ENCODE data around the gene ACHE.
"Not testable (repeated sequence)": the region's sequence is repeated elsewhere in the genome, so short reads cannot be mapped to it uniquely, and the experiment has no call there.

ACHE gene

DNA sequence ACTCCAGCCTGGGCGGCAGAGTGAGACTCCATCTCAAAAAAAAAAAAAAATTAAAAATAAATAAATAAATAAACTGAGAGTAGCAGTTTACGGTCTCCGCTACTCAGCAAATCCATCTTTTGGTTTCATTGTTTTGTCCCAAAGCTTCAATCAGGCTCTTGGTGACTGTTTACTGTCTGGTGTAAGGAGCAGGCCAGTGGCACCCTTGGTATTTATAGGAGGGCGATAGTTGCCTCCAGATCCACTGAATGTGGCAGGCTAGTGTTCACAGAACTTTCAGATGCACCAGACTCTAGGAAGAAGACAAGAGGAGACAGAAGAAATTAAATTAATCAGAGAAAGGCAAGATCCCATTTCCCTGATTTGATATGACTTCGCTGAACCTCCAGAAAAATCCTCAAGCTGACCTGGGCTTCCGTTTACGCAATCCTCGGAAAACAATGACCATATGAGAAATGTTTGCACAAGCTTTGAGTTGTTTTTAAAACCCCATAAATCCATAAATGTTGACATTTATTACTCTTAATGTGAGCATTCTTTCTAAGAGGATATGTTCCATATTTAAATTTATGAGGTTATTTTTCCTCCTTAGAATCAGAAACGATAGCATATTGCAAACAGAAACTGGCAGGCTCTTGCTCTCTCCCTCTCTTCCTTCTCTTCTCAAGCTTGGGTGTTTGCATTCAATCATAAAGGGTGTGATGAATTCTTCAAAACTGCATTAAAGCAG, 46.5 kb upstream of the ACHE start:
- Histone ChIP-seq H3K4me2 (ENCODE audit: insufficient read depth, low read length) (no peak overlapping the region), H3K4me3 (ENCODE audit: low read depth in 1 of 2, low read length in 2 of 2) (no peak overlapping the region), H2AFZ (ENCODE audit: low read depth, low read length) (no peak overlapping the region), H4K20me1 (ENCODE audit: insufficient read depth, low read length) (no peaks in the 10 kb centered on the region), H3K79me2 (ENCODE audit: insufficient read depth, low read length) (no peaks in the 10 kb centered on the region), H3K27ac (ENCODE audit: low read length) (no peak overlapping the region), H3K9ac (ENCODE audit: low read depth, low read length) (no peak overlapping the region), H3K27me3 (ENCODE audit: insufficient read depth, low read length, poor library complexity) (no peaks in the 10 kb centered on the region), H3K4me1 (ENCODE audit: insufficient read depth, low read length) (no peaks in the 10 kb centered on the region), H3K36me3 (ENCODE audit: insufficient read depth, low read length) (no peaks in the 10 kb centered on the region), H3K9me3 (ENCODE audit: insufficient read depth, low read length, severe bottlenecking) (no peaks in the 10 kb centered on the region)
- TF ChIP-seq, protein P1, sequence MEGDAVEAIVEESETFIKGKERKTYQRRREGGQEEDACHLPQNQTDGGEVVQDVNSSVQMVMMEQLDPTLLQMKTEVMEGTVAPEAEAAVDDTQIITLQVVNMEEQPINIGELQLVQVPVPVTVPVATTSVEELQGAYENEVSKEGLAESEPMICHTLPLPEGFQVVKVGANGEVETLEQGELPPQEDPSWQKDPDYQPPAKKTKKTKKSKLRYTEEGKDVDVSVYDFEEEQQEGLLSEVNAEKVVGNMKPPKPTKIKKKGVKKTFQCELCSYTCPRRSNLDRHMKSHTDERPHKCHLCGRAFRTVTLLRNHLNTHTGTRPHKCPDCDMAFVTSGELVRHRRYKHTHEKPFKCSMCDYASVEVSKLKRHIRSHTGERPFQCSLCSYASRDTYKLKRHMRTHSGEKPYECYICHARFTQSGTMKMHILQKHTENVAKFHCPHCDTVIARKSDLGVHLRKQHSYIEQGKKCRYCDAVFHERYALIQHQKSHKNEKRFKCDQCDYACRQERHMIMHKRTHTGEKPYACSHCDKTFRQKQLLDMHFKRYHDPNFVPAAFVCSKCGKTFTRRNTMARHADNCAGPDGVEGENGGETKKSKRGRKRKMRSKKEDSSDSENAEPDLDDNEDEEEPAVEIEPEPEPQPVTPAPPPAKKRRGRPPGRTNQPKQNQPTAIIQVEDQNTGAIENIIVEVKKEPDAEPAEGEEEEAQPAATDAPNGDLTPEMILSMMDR (IDR thresholded peaks at IDR 0.05; ENCODE audit: borderline replicate concordance, extremely low read depth, low read length, poor library complexity, severe bottlenecking), result no peak
- TF ChIP-seq EZH2 (IDR thresholded peaks at IDR 0.05; ENCODE audit: borderline replicate concordance, low read depth, low read length, severe bottlenecking), result no peak
- no peak for DNase-seq
- no peak for ATAC-seq (ENCODE audit: insufficient read depth, low read depth)

DNA sequence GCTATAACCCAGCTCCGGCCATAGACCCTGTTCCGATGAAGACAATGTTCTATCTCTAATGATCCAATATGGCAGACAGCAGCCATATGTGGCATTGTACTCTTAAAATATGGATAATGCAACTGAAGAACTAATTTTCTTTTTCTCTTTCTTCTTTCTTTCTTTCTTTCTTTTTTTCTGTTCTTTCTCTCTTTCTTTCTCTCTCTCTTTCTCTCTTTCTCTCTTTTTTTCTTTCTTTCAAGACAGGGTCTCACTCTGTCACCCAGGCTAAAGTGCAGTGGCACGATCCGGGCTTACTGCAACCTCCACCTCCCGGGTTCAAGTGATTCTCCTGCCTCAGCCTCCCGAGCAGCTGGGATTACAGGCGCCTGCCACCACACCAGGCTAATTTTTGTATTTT, 40.5 kb upstream of the ACHE start:
- DNase-seq; H3K9ac ChIP-seq (ENCODE audit: low read depth, low read length); H3K4me1 ChIP-seq (ENCODE audit: insufficient read depth, low read length); H2AFZ ChIP-seq (ENCODE audit: low read depth, low read length); H3K4me3 ChIP-seq (ENCODE audit: low read depth in 1 of 2, low read length in 2 of 2); H3K27ac ChIP-seq (ENCODE audit: low read length); ATAC-seq (ENCODE audit: insufficient read depth, low read depth); H3K36me3 ChIP-seq (ENCODE audit: insufficient read depth, low read length); H4K20me1 ChIP-seq (ENCODE audit: insufficient read depth, low read length); H3K9me3 ChIP-seq (ENCODE audit: insufficient read depth, low read length, severe bottlenecking); H3K4me2 ChIP-seq (ENCODE audit: insufficient read depth, low read length); H3K27me3 ChIP-seq (ENCODE audit: insufficient read depth, low read length, poor library complexity); H3K79me2 ChIP-seq (ENCODE audit: insufficient read depth, low read length): not testable (repeated sequence)

DNA sequence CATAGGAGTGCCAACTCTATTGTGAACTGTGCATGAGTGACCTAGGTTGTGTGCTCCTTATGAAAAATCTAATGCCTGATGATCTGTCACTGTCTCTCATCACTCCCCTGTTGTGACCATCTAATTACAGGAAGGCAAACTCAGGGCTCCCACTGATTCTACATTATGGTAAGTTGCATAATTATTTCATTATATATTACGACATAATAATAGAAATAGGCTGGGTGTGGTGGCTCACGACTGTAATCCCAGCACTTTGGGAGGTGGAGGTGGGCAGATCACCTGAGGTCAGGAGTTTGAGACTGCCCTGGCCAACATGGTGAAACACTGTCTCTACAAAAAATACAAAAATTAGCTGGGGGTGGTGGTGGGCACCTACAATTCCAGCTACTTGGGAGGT, 39.7 kb upstream of the ACHE start:
- DNase-seq; ATAC-seq (ENCODE audit: insufficient read depth, low read depth); H3K27me3 ChIP-seq (ENCODE audit: insufficient read depth, low read length, poor library complexity); H3K4me3 ChIP-seq (ENCODE audit: low read depth in 1 of 2, low read length in 2 of 2); H3K27ac ChIP-seq (ENCODE audit: low read length); H4K20me1 ChIP-seq (ENCODE audit: insufficient read depth, low read length); H3K9ac ChIP-seq (ENCODE audit: low read depth, low read length); H3K4me1 ChIP-seq (ENCODE audit: insufficient read depth, low read length); H2AFZ ChIP-seq (ENCODE audit: low read depth, low read length); H3K79me2 ChIP-seq (ENCODE audit: insufficient read depth, low read length); H3K36me3 ChIP-seq (ENCODE audit: insufficient read depth, low read length); H3K4me2 ChIP-seq (ENCODE audit: insufficient read depth, low read length); H3K9me3 ChIP-seq (ENCODE audit: insufficient read depth, low read length, severe bottlenecking): not testable (repeated sequence)

- H3K4me3 ChIP-seq (ENCODE audit: low read depth in 1 of 2, low read length in 2 of 2), result no peak overlapping the region
- no peak for TF ChIP-seq EZH2 (IDR thresholded peaks at IDR 0.05; ENCODE audit: borderline replicate concordance, low read depth, low read length, severe bottlenecking)
- ATAC-seq (ENCODE audit: insufficient read depth, low read depth) (no peak), DNase-seq (no peak)
- H3K9me3 ChIP-seq (ENCODE audit: insufficient read depth, low read length, severe bottlenecking), result no peaks in the 10 kb centered on the region
- H3K4me1 ChIP-seq (ENCODE audit: insufficient read depth, low read length), result no peaks in the 10 kb centered on the region
- no peak overlapping the region for H3K27ac ChIP-seq (ENCODE audit: low read length)
- H3K27me3 ChIP-seq (ENCODE audit: insufficient read depth, low read length, poor library complexity), result no peaks in the 10 kb centered on the region
- H4K20me1 ChIP-seq (ENCODE audit: insufficient read depth, low read length), result no peaks in the 10 kb centered on the region
- no peak overlapping the region for H3K4me2 ChIP-seq (ENCODE audit: insufficient read depth, low read length)
- no peaks in the 10 kb centered on the region for H3K36me3 ChIP-seq (ENCODE audit: insufficient read depth, low read length)
- no peaks in the 10 kb centered on the region for H3K79me2 ChIP-seq (ENCODE audit: insufficient read depth, low read length)
- no peak overlapping the region for H3K9ac ChIP-seq (ENCODE audit: low read depth, low read length)
- no peak overlapping the region for H2AFZ ChIP-seq (ENCODE audit: low read depth, low read length)
Observed at GRCh38 chr7:100933734-100934133, 38.0 kb upstream of the ACHE start.

DNA sequence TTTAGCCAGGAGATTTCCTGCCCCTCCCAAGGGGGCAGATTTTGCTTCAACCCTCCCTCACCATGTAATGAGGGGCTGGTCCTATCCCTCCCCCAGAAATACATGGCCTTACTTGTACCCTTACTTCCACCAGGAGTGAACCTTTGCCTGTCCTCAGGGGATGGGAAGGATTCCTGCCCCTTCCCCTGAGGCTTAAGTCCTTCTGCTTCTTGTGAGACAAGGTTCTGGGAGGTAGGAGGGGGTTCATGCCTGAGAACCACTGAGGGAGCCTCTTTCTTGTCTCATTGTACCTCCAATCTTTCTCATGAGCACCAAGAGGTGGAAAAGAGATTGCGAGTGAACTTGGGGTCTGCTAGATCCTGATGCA, 34.1 kb upstream of the ACHE start:
- no peak for ATAC-seq (ENCODE audit: insufficient read depth, low read depth)
- no peak for TF ChIP-seq EZH2 (IDR thresholded peaks at IDR 0.05; ENCODE audit: borderline replicate concordance, low read depth, low read length, severe bottlenecking)
- TF ChIP-seq, protein P1 (IDR thresholded peaks at IDR 0.05; ENCODE audit: borderline replicate concordance, extremely low read depth, low read length, poor library complexity, severe bottlenecking), result no peak

DNA sequence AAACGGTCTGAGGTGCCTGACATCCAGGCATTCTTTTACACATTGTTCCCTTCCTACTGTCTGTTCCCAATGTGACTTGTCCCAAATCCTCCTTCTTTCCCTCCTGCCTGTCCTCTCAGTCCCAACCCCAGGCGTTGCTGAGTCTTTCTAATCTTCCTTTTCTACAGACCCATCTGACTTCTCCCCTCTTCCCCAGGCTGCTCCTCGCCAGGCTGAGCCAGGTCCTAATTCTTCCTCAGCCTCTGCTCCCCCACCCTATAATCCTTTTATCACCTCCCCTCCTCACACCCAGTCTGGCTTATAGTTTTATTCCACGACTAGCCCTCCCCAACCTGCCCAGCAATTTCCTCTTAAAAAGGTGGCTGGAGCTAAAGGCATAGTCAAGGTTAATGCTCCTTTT, 27.9 kb upstream of the ACHE start:
- not testable (repeated sequence) for H3K36me3 ChIP-seq (ENCODE audit: insufficient read depth, low read length); H3K79me2 ChIP-seq (ENCODE audit: insufficient read depth, low read length); H2AFZ ChIP-seq (ENCODE audit: low read depth, low read length); H3K9me3 ChIP-seq (ENCODE audit: insufficient read depth, low read length, severe bottlenecking); DNase-seq; ATAC-seq (ENCODE audit: insufficient read depth, low read depth); H3K27ac ChIP-seq (ENCODE audit: low read length); H3K4me1 ChIP-seq (ENCODE audit: insufficient read depth, low read length); H3K4me2 ChIP-seq (ENCODE audit: insufficient read depth, low read length); H3K27me3 ChIP-seq (ENCODE audit: insufficient read depth, low read length, poor library complexity); H3K4me3 ChIP-seq (ENCODE audit: low read depth in 1 of 2, low read length in 2 of 2); H3K9ac ChIP-seq (ENCODE audit: low read depth, low read length); H4K20me1 ChIP-seq (ENCODE audit: insufficient read depth, low read length)

More for the DNA sequence above, 34.1 kb upstream of the ACHE start:
- H3K4me3 ChIP-seq (ENCODE audit: low read depth in 1 of 2, low read length in 2 of 2), result no peak overlapping the region
- no peak overlapping the region for H2AFZ ChIP-seq (ENCODE audit: low read depth, low read length)
- no peaks in the 10 kb centered on the region for H3K27me3 ChIP-seq (ENCODE audit: insufficient read depth, low read length, poor library complexity)
- H3K4me1 ChIP-seq (ENCODE audit: insufficient read depth, low read length), result no peaks in the 10 kb centered on the region
- no peaks in the 10 kb centered on the region for H4K20me1 ChIP-seq (ENCODE audit: insufficient read depth, low read length)
- H3K4me2 ChIP-seq (ENCODE audit: insufficient read depth, low read length), result no peak overlapping the region
- no peak for DNase-seq
- H3K27ac ChIP-seq (ENCODE audit: low read length), result no peak overlapping the region
- no peaks in the 10 kb centered on the region for H3K36me3 ChIP-seq (ENCODE audit: insufficient read depth, low read length)
- no peaks in the 10 kb centered on the region for H3K9me3 ChIP-seq (ENCODE audit: insufficient read depth, low read length, severe bottlenecking)
- no peaks in the 10 kb centered on the region for H3K79me2 ChIP-seq (ENCODE audit: insufficient read depth, low read length)
- H3K9ac ChIP-seq (ENCODE audit: low read depth, low read length), result no peak overlapping the region

Measured in DND-41 (cell line).